ENCODE data around the gene SCYGR1.
"Not testable (repeated sequence)": the region's sequence is repeated elsewhere in the genome, so short reads cannot be mapped to it uniquely, and the experiment has no call there.

Gene SCYGR1

GRCh38 chr2:227387583-227387982, at the start of gene SCYGR1:
Gene SCYGR1, minus strand, starts transcription at chr2:227387949. Its CDS starts 0 bp downstream, at chr2:227387949.
- not testable (repeated sequence) for DNase-seq (ENCODE audit: low spot score)

GRCh38 chr2:227436436-227437174, 48.9 kb upstream of the SCYGR1 start:
- DNase-seq (ENCODE audit: low spot score), result no peak

- no peak for DNase-seq (ENCODE audit: low spot score)
These were observed 45.4 kb upstream of the SCYGR1 start for GRCh38 chr2:227433171-227433570.

- no peak for DNase-seq (ENCODE audit: low spot score)
These were observed 42.9 kb upstream of the SCYGR1 start for GRCh38 chr2:227430639-227431038.

- DNase-seq (ENCODE audit: low spot score), result no peak
These were observed 41.1 kb upstream of the SCYGR1 start for GRCh38 chr2:227428731-227429285.

GRCh38 chr2:227423656-227424499, 36.1 kb upstream of the SCYGR1 start:
- no peak for DNase-seq (ENCODE audit: low spot score)

- no peak for DNase-seq (ENCODE audit: low spot score)
These were observed 32.6 kb upstream of the SCYGR1 start for GRCh38 chr2:227420087-227421052.

GRCh38 chr2:227416701-227417100, 29.0 kb upstream of the SCYGR1 start:
- DNase-seq (ENCODE audit: low spot score), result no peak

- DNase-seq (ENCODE audit: low spot score), result peak; percentile 80
These were observed 28.0 kb upstream of the SCYGR1 start for GRCh38 chr2:227415538-227416424.

GRCh38 chr2:227414846-227415245, 27.1 kb upstream of the SCYGR1 start:
- peak; percentile 90 for DNase-seq (ENCODE audit: low spot score)

GRCh38 chr2:227413371-227413770, 25.6 kb upstream of the SCYGR1 start:
- no peak for DNase-seq (ENCODE audit: low spot score)

- no peak for DNase-seq (ENCODE audit: low spot score)
These were observed 25.1 kb upstream of the SCYGR1 start for GRCh38 chr2:227412877-227413276.

- DNase-seq (ENCODE audit: low spot score), result peak; percentile 83
These were observed 24.2 kb upstream of the SCYGR1 start for GRCh38 chr2:227411990-227412350.

GRCh38 chr2:227411320-227411989, 23.7 kb upstream of the SCYGR1 start:
- peak; percentile 90 for DNase-seq (ENCODE audit: low spot score)

GRCh38 chr2:227410191-227410590, 22.4 kb upstream of the SCYGR1 start:
- DNase-seq (ENCODE audit: low spot score), result no peak

GRCh38 chr2:227407591-227408151, 19.9 kb upstream of the SCYGR1 start:
- peak; percentile 29 for DNase-seq (ENCODE audit: low spot score)

- DNase-seq (ENCODE audit: low spot score), result peak; percentile 98
These were observed 18.7 kb upstream of the SCYGR1 start for GRCh38 chr2:227406177-227407031.

- DNase-seq (ENCODE audit: low spot score), result no peak
These were observed 17.0 kb upstream of the SCYGR1 start for GRCh38 chr2:227404585-227405271.
